CD4-positive, alpha-beta T cell (primary cell): ENCODE results near the gene KRT12. TPM values are rescaled to one million over a fixed set of nuclear protein-coding genes. Genes with fewer than 3 reads are reported as not detected.

Experiments used
- ATAC-seq: fragments of 200-7000 bp; cut with Tn5 transposase; one replicate; pipeline ENCODE4 v1.10.0; 2022; ENCODE audit warnings: mild to moderate bottlenecking; ENCODE audit not compliant: poor library complexity
- CTCF ChIA-PET: fragments of 350-600 bp; sonication (Branson Sonifier 250); formaldehyde crosslinking; loops from one replicate; lab custom pipeline; 2021; ENCODE audit warnings: antibody characterized with exemption, inconsistent platforms; lab: Charles Lee
- POLR2A ChIA-PET: fragments of 350-600 bp; sonication (Branson Sonifier 250); formaldehyde crosslinking; loops from one replicate; lab custom pipeline; 2021; ENCODE audit warnings: antibody characterized with exemption, inconsistent platforms; lab: Charles Lee
- DNase-seq, 14 experiments: peaks; one replicate each; pipeline ENCODE4 v3.0.0-alpha.2; 2013 to 2020; ENCODE audit warnings: mixed read lengths in 2 of 14
- H3K27ac ChIP-seq, 2 donors: one replicate each; pipeline versions ENCODE4 v1.5.1 to v1.7.0; 2013; ENCODE audit warnings: low read length in 2 of 2, low read depth in 1 of 2, mild to moderate bottlenecking in 1 of 2
- H3K27me3 ChIP-seq, 2 experiments: 1 replicate in 1 of 2; 2 replicates in 1 of 2; pipeline versions ENCODE4 v1.6.1 to v1.7.0; 2013; ENCODE audit warnings: low read length in 2 of 2, control low read depth in 1 of 2, mild to moderate bottlenecking in 1 of 2, moderate library complexity in 1 of 2; ENCODE audit not compliant: insufficient read depth in 2 of 2, control insufficient read depth in 1 of 2
- H3K36me3 ChIP-seq: one replicate; pipeline ENCODE4 v1.6.1; 2013; ENCODE audit warnings: low read length, control low read depth; ENCODE audit not compliant: insufficient read depth
- H3K4me1 ChIP-seq: one replicate; pipeline ENCODE4 v1.6.1; 2013; ENCODE audit warnings: low read length, control low read depth; ENCODE audit not compliant: insufficient read depth
- H3K4me3 ChIP-seq: one replicate; pipeline ENCODE4 v1.5.1; 2013; ENCODE audit warnings: mild to moderate bottlenecking, low read length, moderate library complexity
- H3K9me3 ChIP-seq, 2 experiments: 1 replicate in 1 of 2; 2 replicates in 1 of 2; pipeline versions ENCODE4 v1.6.1 to v1.7.0; 2013; ENCODE audit warnings: low read length in 2 of 2, mild to moderate bottlenecking in 2 of 2, control low read depth in 1 of 2, moderate library complexity in 1 of 2; ENCODE audit not compliant: control insufficient read depth in 1 of 2, insufficient read depth in 1 of 2
- H3K27ac Mint-ChIP-seq: one replicate; pipeline ENCODE4 v1.8.0; 2020; ENCODE audit warnings: mixed read lengths
- H3K27me3 Mint-ChIP-seq: one replicate; pipeline ENCODE4 v1.8.0; 2021; ENCODE audit warnings: mixed read lengths
- H3K36me3 Mint-ChIP-seq: one replicate; pipeline ENCODE4 v1.8.0; 2021; ENCODE audit warnings: low read depth, mixed read lengths
- H3K4me1 Mint-ChIP-seq: one replicate; pipeline ENCODE4 v1.8.0; 2021; ENCODE audit warnings: low read depth, mixed read lengths
- H3K4me3 Mint-ChIP-seq: one replicate; pipeline ENCODE4 v1.8.0; 2020; ENCODE audit warnings: mild to moderate bottlenecking, mixed read lengths
- H3K9me3 Mint-ChIP-seq: one replicate; pipeline ENCODE4 v1.8.0; 2020; ENCODE audit warnings: mixed read lengths
- CTCF ChIP-seq: fragments of 200-600 bp; IDR thresholded peaks from one replicate; pipeline ENCODE4 v1.8.0; 2022; ENCODE audit warnings: antibody characterized with exemption, mild to moderate bottlenecking
- intact Hi-C, 2 experiments: fragments of 100-400 bp; cut with DNase I in 1 of 2; cut with micrococcal nuclease in 1 of 2; formaldehyde crosslinking; loops; one replicate each; pipeline versions ENCODE4 v1.15.1 to v1.9.0; 2023 to 2025; cut with DNase I, micrococcal nuclease
- total RNA-seq, 174 experiments: library from RNA in 2 of 174; stranded (reverse) in 2 of 174; gene quantifications; one replicate each; pipeline ENCODE4 v1.2.3 and lab custom pipeline; 2021 to 2026

The KRT12 gene
- total RNA-seq, 2 experiments from 2014 or later = not detected

DNA sequence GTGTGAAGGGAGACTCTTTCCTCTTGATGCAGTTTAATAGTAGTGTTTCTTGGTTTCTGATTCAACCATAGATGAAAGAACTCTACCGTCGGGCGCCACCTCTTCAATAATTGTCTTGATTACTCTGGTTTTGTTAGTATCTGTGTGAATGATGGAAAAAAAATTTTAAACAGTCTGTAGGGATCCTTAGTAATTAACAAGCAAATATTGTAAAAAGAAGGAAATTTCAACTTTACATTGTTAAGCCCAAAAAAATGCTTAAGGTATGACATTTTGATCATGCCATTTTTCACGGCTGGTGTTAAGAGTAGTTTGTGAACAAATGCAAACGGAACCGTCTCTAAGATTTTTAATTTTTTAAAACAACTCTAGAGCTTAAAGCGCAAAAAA lies 48.7 kb downstream of the KRT12 start:
- no peak for TF ChIP-seq CTCF
- H3K27ac Mint-ChIP-seq = peak overlapping the region; percentile 89
- peaks cover 20% of the 10 kb centered on the region for H3K27me3 Mint-ChIP-seq
- intact Hi-C loops = loop anchor here in 1 of 2 experiments (2.0 to 5.0 kb wide), 3 partner anchors 870 to 1199 kb away; partner anchors contain the start of genes DNAJC7, EIF1 and P3H4
- H3K27me3 ChIP-seq = peaks cover 0 to 4% of the 10 kb centered on the region in 2 experiments
- peaks cover 2% of the 10 kb centered on the region for H3K36me3 ChIP-seq
- no peaks in the 10 kb centered on the region for H3K9me3 ChIP-seq
- H3K27ac ChIP-seq = peak overlapping the region; percentile 62 to 63
- CTCF ChIA-PET = interaction anchor here (1.2 to 2.2 kb wide), 3 partner anchors 14 to 871 kb away, joined by 3 to 7 read pairs (median 4); no protein-coding TSS in a partner anchor
- peaks cover 2% of the 10 kb centered on the region for H3K9me3 Mint-ChIP-seq
- peaks cover 24% of the 10 kb centered on the region for H3K36me3 Mint-ChIP-seq
- peak overlapping the region; percentile 96 for H3K4me3 Mint-ChIP-seq
- peak in 3 of 14 experiments; percentile 9 to 30 (median 22) for DNase-seq
- peaks cover 33% of the 10 kb centered on the region for H3K4me1 Mint-ChIP-seq
- POLR2A ChIA-PET = interaction anchor here (0.9 to 2.9 kb wide), 14 partner anchors 9 to 1148 kb away, joined by 3 to 70 read pairs (median 5); partner anchors contain the start of genes CNP, EIF1, KRTAP16-1 and SMARCE1
- peaks cover 5% of the 10 kb centered on the region for H3K4me1 ChIP-seq
- H3K4me3 ChIP-seq = peak overlapping the region; percentile 75
- peak; percentile 5 for ATAC-seq

DNA sequence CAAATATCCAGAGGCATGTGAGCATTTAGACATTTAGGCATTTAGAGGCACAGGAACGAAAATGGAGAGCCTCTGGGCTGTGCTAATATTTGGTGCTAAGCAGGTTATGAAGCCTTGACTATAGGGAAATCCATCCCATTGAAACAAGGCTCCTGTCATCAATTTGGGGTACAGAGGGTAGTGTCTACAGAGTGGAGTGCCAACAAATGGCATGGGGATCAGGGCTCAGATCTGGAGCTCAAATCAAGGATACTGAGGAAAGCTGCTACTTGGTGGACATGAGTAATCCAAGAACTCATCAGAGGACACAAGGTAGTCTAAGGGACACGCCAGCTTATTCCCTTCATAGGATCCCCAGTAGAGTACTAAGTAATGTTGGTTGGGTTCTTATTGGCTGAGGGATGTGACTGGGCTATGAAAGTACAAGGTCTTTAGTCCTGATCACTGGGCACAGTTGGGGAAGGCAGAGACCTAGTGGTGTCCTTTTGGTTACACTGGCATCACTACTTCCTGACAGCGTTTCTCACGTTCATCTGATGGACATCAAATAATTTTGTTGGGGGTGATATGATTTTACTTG lies 49.8 kb downstream of the KRT12 start:
- intact Hi-C loops = loop anchor here in 1 of 2 experiments (5.0 kb wide), 1 partner anchor 1200 kb away; the partner anchor contains the start of gene DNAJC7
- Mint-ChIP-seq H3K9me3 (peaks cover 2% of the 10 kb centered on the region), H3K4me1 (peaks cover 33% of the 10 kb centered on the region), H3K27me3 (peaks cover 29% of the 10 kb centered on the region), H3K36me3 (peaks cover 24% of the 10 kb centered on the region), H3K4me3 (peak overlapping the region; percentile 87), H3K27ac (peak overlapping the region; percentile 68)
- H3K4me3 ChIP-seq = no peak overlapping the region
- ChIA-PET POLR2A (interaction anchor here (0.9 kb wide), 1 partner anchor 872 kb away, joined by 4 read pairs; no protein-coding TSS in a partner anchor), CTCF (interaction anchor here (1.0 kb wide), 1 partner anchor 846 kb away, joined by 4 read pairs; no protein-coding TSS in a partner anchor)
- ATAC-seq (no peak), DNase-seq (no peak)
- H3K27me3 ChIP-seq = peaks cover 3 to 13% of the 10 kb centered on the region in 2 experiments
- H3K36me3 ChIP-seq = peaks cover 2% of the 10 kb centered on the region
- H3K4me1 ChIP-seq = peaks cover 5% of the 10 kb centered on the region
- TF ChIP-seq CTCF = no peak
- H3K9me3 ChIP-seq = no peaks in the 10 kb centered on the region
- no peak overlapping the region for H3K27ac ChIP-seq

- no peak overlapping the region for H3K27ac ChIP-seq
- H3K9me3 ChIP-seq = no peaks in the 10 kb centered on the region
- POLR2A ChIA-PET = interaction anchor here (0.9 kb wide), 1 partner anchor 873 kb away, joined by 4 read pairs; no protein-coding TSS in a partner anchor
- no peak for DNase-seq
- H3K27me3 ChIP-seq = peaks cover 3 to 19% of the 10 kb centered on the region in 2 experiments
- peaks cover 33% of the 10 kb centered on the region for H3K4me1 Mint-ChIP-seq
- no peak overlapping the region for H3K27ac Mint-ChIP-seq
- H3K4me1 ChIP-seq = peaks cover 5% of the 10 kb centered on the region
- H3K9me3 Mint-ChIP-seq = peaks cover 2% of the 10 kb centered on the region
- intact Hi-C loops = loop anchor here in 1 of 2 experiments (5.0 kb wide), 1 partner anchor 1201 kb away; the partner anchor contains the start of gene DNAJC7
- no peak overlapping the region for H3K4me3 ChIP-seq
- H3K36me3 Mint-ChIP-seq = peaks cover 24% of the 10 kb centered on the region
- no peak for TF ChIP-seq CTCF
- CTCF ChIA-PET = interaction anchor here (0.6 to 1.1 kb wide), 3 partner anchors 8 to 846 kb away, joined by 3 to 4 read pairs (median 3); no protein-coding TSS in a partner anchor
- no peak for ATAC-seq
- H3K4me3 Mint-ChIP-seq = peak overlapping the region; percentile 87
- H3K27me3 Mint-ChIP-seq = peaks cover 35% of the 10 kb centered on the region
- no peaks in the 10 kb centered on the region for H3K36me3 ChIP-seq
Measured at GRCh38 chr17:40816569-40816968, 50.5 kb downstream of the KRT12 start.
